ENCODE data around the gene FAM210B.
"Not testable (repeated sequence)": the region's sequence is repeated elsewhere in the genome, so short reads cannot be mapped to it uniquely, and the experiment has no call there.

FAM210B gene

GRCh38 chr20:56361900-56362299, 3.1 kb downstream of the FAM210B start:
- no peak for DNase-seq (ENCODE audit: low read depth)

- DNase-seq (ENCODE audit: low read depth): no peak
These were observed 4.1 kb downstream of the FAM210B start for GRCh38 chr20:56362833-56363413.

GRCh38 chr20:56363491-56363890, 4.7 kb downstream of the FAM210B start:
- DNase-seq (ENCODE audit: low read depth): no peak

- DNase-seq (ENCODE audit: low read depth): no peak
These were observed 9.8 kb downstream of the FAM210B start for GRCh38 chr20:56368351-56369134.

GRCh38 chr20:56369179-56369578, 10.4 kb downstream of the FAM210B start:
- no peak for DNase-seq (ENCODE audit: low read depth)

- no peak for DNase-seq (ENCODE audit: low read depth)
These were observed 13.2 kb downstream of the FAM210B start for GRCh38 chr20:56371977-56372376.

GRCh38 chr20:56372850-56373249, 14.1 kb downstream of the FAM210B start:
- DNase-seq (ENCODE audit: low read depth): no peak

GRCh38 chr20:56373942-56374341, 15.2 kb downstream of the FAM210B start:
- no peak for DNase-seq (ENCODE audit: low read depth)

- DNase-seq (ENCODE audit: low read depth): no peak
These were observed 17.6 kb downstream of the FAM210B start for GRCh38 chr20:56376331-56376730.

GRCh38 chr20:56378386-56378785, 19.6 kb downstream of the FAM210B start:
- no peak for DNase-seq (ENCODE audit: low read depth)

GRCh38 chr20:56380375-56380774, 21.6 kb downstream of the FAM210B start:
- DNase-seq (ENCODE audit: low read depth): no peak

- no peak for DNase-seq (ENCODE audit: low read depth)
These were observed 22.7 kb downstream of the FAM210B start for GRCh38 chr20:56381501-56381900.

GRCh38 chr20:56382696-56383095, 23.9 kb downstream of the FAM210B start:
- no peak for DNase-seq (ENCODE audit: low read depth)

- no peak for DNase-seq (ENCODE audit: low read depth)
These were observed 24.6 kb downstream of the FAM210B start for GRCh38 chr20:56383334-56383733.

- no peak for DNase-seq (ENCODE audit: low read depth)
These were observed 26.4 kb downstream of the FAM210B start for GRCh38 chr20:56385130-56385529.

- DNase-seq (ENCODE audit: low read depth): no peak
These were observed 27.4 kb downstream of the FAM210B start for GRCh38 chr20:56386219-56386618.

- DNase-seq (ENCODE audit: low read depth): no peak
These were observed 30.1 kb downstream of the FAM210B start for GRCh38 chr20:56388882-56389281.

- DNase-seq (ENCODE audit: low read depth): no peak
These were observed 31.0 kb downstream of the FAM210B start for GRCh38 chr20:56389807-56390206.

- DNase-seq (ENCODE audit: low read depth): not testable (repeated sequence)
These were observed 31.6 kb downstream of the FAM210B start for GRCh38 chr20:56390396-56390795.

- DNase-seq (ENCODE audit: low read depth): no peak
These were observed 32.3 kb downstream of the FAM210B start for GRCh38 chr20:56391037-56391436.

GRCh38 chr20:56391596-56392131, 32.9 kb downstream of the FAM210B start:
- no peak for DNase-seq (ENCODE audit: low read depth)

GRCh38 chr20:56392132-56392880, 33.5 kb downstream of the FAM210B start, which contains the start of the genes AURKA and CSTF1:
AURKA (minus strand) TSS chr20:56392215; CDS start chr20:56388197, 4,018 bp downstream.
CSTF1 (plus strand) TSS chr20:56392645; CDS start chr20:56395553, 2,908 bp downstream.
- peak; percentile 99 for DNase-seq (ENCODE audit: low read depth)
